Measurements from ENCODE around the gene CES3.
"Not testable (repeated sequence)": the region's sequence is repeated elsewhere in the genome, so short reads cannot be mapped to it uniquely, and the experiment has no call there.

CES3 gene

GRCh38 chr16:66986559-66986958 is 25.5 kb downstream of the CES3 start:
- no peak overlapping the region for H3K9ac ChIP-seq (ENCODE audit: low read length)
- H3K36me3 ChIP-seq (ENCODE audit: insufficient read depth, low read length): no peaks in the 10 kb centered on the region
- no peaks in the 10 kb centered on the region for H3K27me3 ChIP-seq (ENCODE audit: insufficient read depth, low read length)
- H3K9me2 ChIP-seq (ENCODE audit: low read depth, low read length): no peaks in the 10 kb centered on the region
- no peak overlapping the region for H2AFZ ChIP-seq (ENCODE audit: low read length)
- no peaks in the 10 kb centered on the region for H3K79me2 ChIP-seq (ENCODE audit: insufficient read depth, low read length)
- no peaks in the 10 kb centered on the region for H3F3A ChIP-seq (ENCODE audit: insufficient read depth, low read length)
- no peaks in the 10 kb centered on the region for H3K9me3 ChIP-seq (ENCODE audit: low read length)
- H3K4me3 ChIP-seq (ENCODE audit: low read depth, low read length, poor library complexity, severe bottlenecking): no peak overlapping the region
- no peak overlapping the region for H3K27ac ChIP-seq (ENCODE audit: low read depth, low read length, poor library complexity, severe bottlenecking)
- H3K4me1 ChIP-seq (ENCODE audit: insufficient read depth, low read length, severe bottlenecking): no peaks in the 10 kb centered on the region
- no peaks in the 10 kb centered on the region for H4K20me1 ChIP-seq (ENCODE audit: insufficient read depth, low read length)
- H3K4me2 ChIP-seq (ENCODE audit: low read length): no peak overlapping the region
- TF ChIP-seq CTCF (IDR thresholded peaks at IDR 0.05; ENCODE audit: low read length) (no peak), EZH2 (IDR thresholded peaks at IDR 0.05; ENCODE audit: borderline replicate concordance, low read length) (no peak)

GRCh38 chr16:66988197-66988788 is 27.2 kb downstream of the CES3 start, which contains the start of gene CES4A:
Gene CES4A (plus strand): TSS chr16:66988589. CDS start chr16:66988773, 184 bp downstream.
- Histone ChIP-seq H3K27me3 (ENCODE audit: insufficient read depth, low read length) (no peaks in the 10 kb centered on the region), H3K9ac (ENCODE audit: low read length) (no peak within 1 kb of the TSS), H3K9me2 (ENCODE audit: low read depth, low read length) (no peaks in the 10 kb centered on the region), H3K4me2 (ENCODE audit: low read length) (no peak within 1 kb of the TSS), H3K27ac (ENCODE audit: low read depth, low read length, poor library complexity, severe bottlenecking) (no peak within 1 kb of the TSS), H3F3A (ENCODE audit: insufficient read depth, low read length) (no peaks in the 10 kb centered on the region), H3K4me1 (ENCODE audit: insufficient read depth, low read length, severe bottlenecking) (no peaks in the 10 kb centered on the region), H3K9me3 (ENCODE audit: low read length) (no peaks in the 10 kb centered on the region), H2AFZ (ENCODE audit: low read length) (no peak within 1 kb of the TSS), H3K4me3 (ENCODE audit: low read depth, low read length, poor library complexity, severe bottlenecking) (no peak within 1 kb of the TSS), H3K79me2 (ENCODE audit: insufficient read depth, low read length) (no peaks in the 10 kb centered on the region), H3K36me3 (ENCODE audit: insufficient read depth, low read length) (no peaks in the 10 kb centered on the region), H4K20me1 (ENCODE audit: insufficient read depth, low read length) (no peaks in the 10 kb centered on the region)
- TF ChIP-seq EZH2 (IDR thresholded peaks at IDR 0.05; ENCODE audit: borderline replicate concordance, low read length) (no peak), CTCF (IDR thresholded peaks at IDR 0.05; ENCODE audit: low read length) (no peak)

DNA sequence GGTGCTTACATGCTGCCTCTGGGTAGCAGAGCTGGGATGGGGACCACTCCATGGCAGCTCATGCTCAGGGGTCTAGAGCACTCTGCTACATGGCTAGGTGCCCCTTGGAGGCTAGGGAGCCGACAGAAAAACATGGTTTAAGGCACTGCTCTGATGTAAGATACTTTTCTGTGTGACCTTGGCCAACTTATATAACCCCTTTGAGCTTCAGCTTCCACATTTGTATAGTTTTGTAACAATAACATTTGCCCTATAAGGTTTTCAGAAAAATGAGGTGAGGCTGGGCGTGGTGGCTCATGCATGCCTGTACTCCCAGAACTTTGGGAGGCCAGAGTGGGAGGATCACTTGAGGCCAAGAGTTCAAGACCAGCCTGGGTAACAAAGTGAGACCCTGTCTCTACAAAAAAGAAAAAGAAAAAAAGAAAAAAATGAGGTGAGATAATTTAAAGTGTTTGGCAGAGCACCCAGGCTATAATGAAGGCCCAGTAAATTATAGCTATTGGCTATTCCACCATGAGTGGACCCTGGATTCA is 30.5 kb downstream of the CES3 start:
- no peak overlapping the region for H3K4me2 ChIP-seq (ENCODE audit: low read length)
- H3K9me3 ChIP-seq (ENCODE audit: low read length): no peaks in the 10 kb centered on the region
- no peak overlapping the region for H2AFZ ChIP-seq (ENCODE audit: low read length)
- no peak overlapping the region for H3K4me3 ChIP-seq (ENCODE audit: low read depth, low read length, poor library complexity, severe bottlenecking)
- H3K27ac ChIP-seq (ENCODE audit: low read depth, low read length, poor library complexity, severe bottlenecking): no peak overlapping the region
- TF ChIP-seq CTCF (IDR thresholded peaks at IDR 0.05; ENCODE audit: low read length): no peak
- TF ChIP-seq EZH2 (IDR thresholded peaks at IDR 0.05; ENCODE audit: borderline replicate concordance, low read length): no peak
- no peaks in the 10 kb centered on the region for H4K20me1 ChIP-seq (ENCODE audit: insufficient read depth, low read length)
- no peaks in the 10 kb centered on the region for H3F3A ChIP-seq (ENCODE audit: insufficient read depth, low read length)
- no peaks in the 10 kb centered on the region for H3K79me2 ChIP-seq (ENCODE audit: insufficient read depth, low read length)
- no peaks in the 10 kb centered on the region for H3K4me1 ChIP-seq (ENCODE audit: insufficient read depth, low read length, severe bottlenecking)
- H3K36me3 ChIP-seq (ENCODE audit: insufficient read depth, low read length): no peaks in the 10 kb centered on the region
- no peaks in the 10 kb centered on the region for H3K27me3 ChIP-seq (ENCODE audit: insufficient read depth, low read length)
- H3K9me2 ChIP-seq (ENCODE audit: low read depth, low read length): no peaks in the 10 kb centered on the region
- no peak overlapping the region for H3K9ac ChIP-seq (ENCODE audit: low read length)

DNA sequence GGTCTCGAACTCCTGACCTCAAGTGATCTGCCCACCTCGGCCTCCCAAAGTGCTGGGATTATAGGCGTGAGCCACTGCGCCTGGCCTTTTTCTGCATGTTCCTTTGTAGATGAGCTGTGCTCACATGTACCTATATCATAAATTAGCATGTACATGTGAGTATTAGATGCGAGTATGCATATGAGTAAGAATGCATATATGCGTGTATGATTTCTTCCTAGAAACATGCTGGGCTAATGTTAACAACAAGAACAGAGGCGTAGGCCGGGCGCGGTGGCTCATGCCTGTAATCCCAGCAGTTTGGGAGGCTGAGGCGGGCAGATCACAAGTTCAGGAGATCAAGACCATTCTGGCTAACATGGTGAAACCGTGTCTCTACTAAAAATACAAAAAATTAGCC is 32.5 kb downstream of the CES3 start:
- H3K9ac ChIP-seq (ENCODE audit: low read length); H3K9me3 ChIP-seq (ENCODE audit: low read length); H2AFZ ChIP-seq (ENCODE audit: low read length): not testable (repeated sequence)

More for the DNA sequence above, 32.5 kb downstream of the CES3 start:
- H3K4me1 ChIP-seq (ENCODE audit: insufficient read depth, low read length, severe bottlenecking); H4K20me1 ChIP-seq (ENCODE audit: insufficient read depth, low read length); H3K4me2 ChIP-seq (ENCODE audit: low read length); H3K9me2 ChIP-seq (ENCODE audit: low read depth, low read length); H3K4me3 ChIP-seq (ENCODE audit: low read depth, low read length, poor library complexity, severe bottlenecking); H3F3A ChIP-seq (ENCODE audit: insufficient read depth, low read length); H3K27me3 ChIP-seq (ENCODE audit: insufficient read depth, low read length); H3K79me2 ChIP-seq (ENCODE audit: insufficient read depth, low read length); H3K36me3 ChIP-seq (ENCODE audit: insufficient read depth, low read length); H3K27ac ChIP-seq (ENCODE audit: low read depth, low read length, poor library complexity, severe bottlenecking): not testable (repeated sequence)
